IMR-90 (cell line): ENCODE measurements around the gene PAMR1. TPM values are rescaled to one million over a fixed set of nuclear protein-coding genes. Genes with fewer than 3 reads are reported as not detected.

Source experiments
- ATAC-seq: fragments of 200-7000 bp; cut with Tn5 transposase; 2 replicates; pipeline ENCODE4 v1.9.1; 2020; ENCODE audit warnings: low read depth, mild to moderate bottlenecking, moderate library complexity
- BruUV-seq: library from RNA; stranded (reverse); fragments of 400-500 nt; replicated peaks from 2 replicates; lab custom pipeline; 2021; lab: Mats Ljungman, UMichigan
- CTCF ChIA-PET: fragments of 300-600 bp; formaldehyde crosslinking; extraction: SDS; loops from one replicate; lab custom pipeline; 2021; ENCODE audit warnings: antibody characterized with exemption; lab: Yijun Ruan, JAX
- POLR2A ChIA-PET: fragments of 300-600 bp; sonication (Branson Sonifier 250); formaldehyde crosslinking; loops from one replicate; lab custom pipeline; 2022; ENCODE audit warnings: antibody characterized with exemption; ENCODE audit not compliant: unreplicated experiment; lab: Charles Lee
- DNase-seq: peaks from one replicate; pipeline ENCODE4 v3.0.0; 2013
- H2AFZ ChIP-seq: replicated peaks from 2 replicates; pipeline ENCODE3; 2013; ENCODE audit warnings: low read length, mild to moderate bottlenecking; ENCODE audit not compliant: poor library complexity
- H2AK5ac ChIP-seq: 2 replicates; pipeline ENCODE4 v1.6.1; 2013; ENCODE audit warnings: low read depth, low read length, inconsistent platforms
- H2AK9ac ChIP-seq: replicated peaks from 2 replicates; pipeline ENCODE3; 2013; ENCODE audit warnings: mild to moderate bottlenecking, low read depth, low read length, moderate library complexity; ENCODE audit not compliant: poor library complexity
- H2BK120ac ChIP-seq: 2 replicates; pipeline ENCODE4 v1.6.1; 2013; ENCODE audit warnings: low read depth, low read length, inconsistent platforms
- H2BK15ac ChIP-seq: 3 replicates; pipeline ENCODE4 v1.6.1; 2013; ENCODE audit warnings: low read depth, low read length, inconsistent platforms
- H2BK20ac ChIP-seq: 2 replicates; pipeline ENCODE4 v1.6.1; 2013; ENCODE audit warnings: low read depth, mild to moderate bottlenecking, inconsistent platforms, low read length, moderate library complexity
- H2BK5ac ChIP-seq: 2 replicates; pipeline ENCODE4 v1.6.1; 2013; ENCODE audit warnings: mild to moderate bottlenecking, low read depth, low read length, inconsistent platforms; ENCODE audit not compliant: poor library complexity, severe bottlenecking
- H3K14ac ChIP-seq: replicated peaks from 2 replicates; pipeline ENCODE4 v1.6.1; 2013; ENCODE audit warnings: low read depth, low read length, inconsistent platforms
- H3K18ac ChIP-seq: 2 replicates; pipeline ENCODE4 v1.6.1; 2013; ENCODE audit warnings: low read depth, low read length, control low read depth
- H3K23ac ChIP-seq: 2 replicates; pipeline ENCODE4 v1.6.1; 2013; ENCODE audit warnings: low read depth, low read length, inconsistent platforms
- H3K27ac ChIP-seq: 2 replicates; pipeline ENCODE4 v1.5.1; 2013; ENCODE audit warnings: mild to moderate bottlenecking, control low read depth, low read length; ENCODE audit not compliant: insufficient read depth
- H3K27me3 ChIP-seq: 2 replicates; pipeline ENCODE4 v1.6.1; 2013; ENCODE audit warnings: low read length; ENCODE audit not compliant: control insufficient read depth, insufficient read depth
- H3K36me3 ChIP-seq: 2 replicates; pipeline ENCODE4 v1.6.1; 2013; ENCODE audit warnings: low read length, mixed read lengths; ENCODE audit not compliant: control insufficient read depth, insufficient read depth
- H3K4ac ChIP-seq: 2 replicates; pipeline ENCODE4 v1.6.1; 2013; ENCODE audit warnings: low read depth, low read length, inconsistent platforms
- H3K4me1 ChIP-seq: 2 replicates; pipeline ENCODE4 v1.6.1; 2013; ENCODE audit warnings: low read length, mixed read lengths; ENCODE audit not compliant: control insufficient read depth, insufficient read depth
- H3K4me2 ChIP-seq: 2 replicates; pipeline ENCODE4 v1.6.1; 2013; ENCODE audit warnings: low read depth, mild to moderate bottlenecking, control low read depth, low read length, moderate library complexity
- H3K4me3 ChIP-seq: 2 replicates; pipeline ENCODE4 v1.5.1; 2013; ENCODE audit warnings: low read depth, mild to moderate bottlenecking, control low read depth, low read length, moderate library complexity; ENCODE audit not compliant: insufficient read depth
- H3K56ac ChIP-seq: 2 replicates; pipeline ENCODE4 v1.6.1; 2013; ENCODE audit warnings: low read length, inconsistent platforms; ENCODE audit not compliant: insufficient read depth; ENCODE audit errors: extremely low read depth
- H3K79me1 ChIP-seq, 2 experiments: 2 replicates each; pipeline ENCODE4 v1.6.1; 2013; ENCODE audit warnings: low read length in 2 of 2, inconsistent platforms in 1 of 2, low read depth in 1 of 2
- H3K9ac ChIP-seq: 2 replicates; pipeline ENCODE4 v1.6.1; 2013; ENCODE audit warnings: low read depth, low read length, control low read depth
- H3K9me1 ChIP-seq: 2 replicates; pipeline ENCODE4 v1.6.1; 2013; ENCODE audit warnings: low read length, inconsistent platforms; ENCODE audit not compliant: insufficient read depth
- H3K9me3 ChIP-seq: 2 replicates; pipeline ENCODE4 v1.6.1; 2013; ENCODE audit warnings: low read length; ENCODE audit not compliant: control insufficient read depth, insufficient read depth
- H4K20me1 ChIP-seq: 2 replicates; pipeline ENCODE4 v1.6.1; 2013; ENCODE audit warnings: low read length, inconsistent platforms; ENCODE audit not compliant: insufficient read depth
- H4K5ac ChIP-seq: 2 replicates; pipeline ENCODE4 v1.6.1; 2013; ENCODE audit warnings: mild to moderate bottlenecking, low read depth, low read length, control low read depth
- H4K8ac ChIP-seq, 2 experiments: 2 replicates each; pipeline ENCODE4 v1.6.1; 2013; ENCODE audit warnings: low read depth in 2 of 2, low read length in 2 of 2, control low read depth in 1 of 2, inconsistent platforms in 1 of 2
- H4K91ac ChIP-seq: 2 replicates; pipeline ENCODE4 v1.6.1; 2013; ENCODE audit warnings: low read depth, low read length, inconsistent platforms; ENCODE audit not compliant: insufficient read depth
- BHLHE40 ChIP-seq: fragments of 150-350 bp; IDR thresholded peaks from 2 replicates; pipeline ENCODE4 v1.6.1; 2016; ENCODE audit warnings: mild to moderate bottlenecking, low read depth, low read length
- CEBPB ChIP-seq: IDR thresholded peaks from 2 replicates; pipeline ENCODE4 v1.6.1; 2012; ENCODE audit warnings: low read depth, low read length, improper control_type of control experiment
- CHD1 ChIP-seq: IDR thresholded peaks from 2 replicates; pipeline ENCODE4 v1.6.1; 2012; ENCODE audit warnings: low read depth, low read length, improper control_type of control experiment
- FOS ChIP-seq: fragments of 150-350 bp; IDR thresholded peaks from 2 replicates; pipeline ENCODE4 v1.6.1; 2016; ENCODE audit warnings: low read depth, low read length
- MAZ ChIP-seq: IDR thresholded peaks from 2 replicates; pipeline ENCODE4 v1.6.1; 2012; ENCODE audit warnings: low read depth, mild to moderate bottlenecking, low read length, improper control_type of control experiment, moderate library complexity, borderline replicate concordance
- MXI1 ChIP-seq: IDR thresholded peaks from 2 replicates; pipeline ENCODE4 v1.6.1; 2012; ENCODE audit warnings: low read depth, mild to moderate bottlenecking, low read length, moderate library complexity, borderline replicate concordance
- NFE2L2 ChIP-seq: fragments of 150-350 bp; IDR thresholded peaks from 2 replicates; pipeline ENCODE4 v1.6.1; 2016; ENCODE audit warnings: low read depth, mild to moderate bottlenecking, low read length
- POLR2A ChIP-seq: IDR thresholded peaks from 2 replicates; pipeline ENCODE4 v1.6.1; 2012; ENCODE audit warnings: mild to moderate bottlenecking, low read depth, low read length
- RAD21 ChIP-seq: IDR thresholded peaks from 2 replicates; pipeline ENCODE4 v1.6.1; 2012; ENCODE audit warnings: low read length, improper control_type of control experiment
- RFX5 ChIP-seq: IDR thresholded peaks from 2 replicates; pipeline ENCODE4 v1.8.0; 2012; ENCODE audit warnings: low read depth, mild to moderate bottlenecking, low read length, moderate library complexity
- SMC3 ChIP-seq: fragments of 150-350 bp; IDR thresholded peaks from 2 replicates; pipeline ENCODE4 v1.6.1; 2016; ENCODE audit warnings: low read depth, mild to moderate bottlenecking, antibody characterized with exemption, low read length, moderate library complexity
- USF2 ChIP-seq: fragments of 150-350 bp; IDR thresholded peaks from 2 replicates; pipeline ENCODE4 v1.6.1; 2017; ENCODE audit warnings: mild to moderate bottlenecking, antibody characterized with exemption, low read length, low read depth
- WGBS, 2 experiments: methylation state at CpG; one replicate each; pipeline versions ENCODE4 v1.1.5 to v1.1.7; 2013; ENCODE audit warnings: missing lambda C conversion rate in 2 of 2; ENCODE audit not compliant: insufficient read length in 1 of 2; ENCODE audit errors: extremely low coverage in 2 of 2; 5-methylcytosine and 5-hydroxymethylcytosine counted together
- dilution Hi-C: fragments of 300-500 bp; cut with HindIII; formaldehyde crosslinking; loops from one replicate; pipeline ENCODE4 v1.14.3; 2018; ENCODE audit warnings: low sequenced_read_pairs; ENCODE audit not compliant: unreplicated experiment
- in situ Hi-C: fragments of 300-500 bp; cut with MboI; formaldehyde crosslinking; loops from 3 replicates; pipeline ENCODE4 v1.14.3; 2019; ENCODE audit warnings: low sequenced_read_pairs, inconsistent platforms, mixed read lengths
- intact Hi-C: fragments of 100-400 bp; cut with micrococcal nuclease; formaldehyde crosslinking; loops from 2 replicates; pipeline ENCODE4 v1.10.0; 2022
- polyA plus RNA-seq, 3 experiments: library from polyadenylated mRNA; depleted of rRNA; stranded (reverse); fragments of >200 nt; gene quantifications; 2 replicates each; pipeline ENCODE4 v1.2.3, GENCODE V29; 2012; ENCODE audit warnings: low replicate concordance in 1 of 3
- total RNA-seq: library from RNA; depleted of rRNA; stranded (reverse); fragments of >200 nt; gene quantifications from 2 replicates; pipeline ENCODE4 v1.2.3, GENCODE V29; 2012
- TF ChIP-seq, protein P1 (sequence below): fragments of 150-350 bp; IDR thresholded peaks from 2 replicates; pipeline ENCODE4 v1.6.1; 2016; ENCODE audit warnings: low read depth, mild to moderate bottlenecking, low read length, moderate library complexity, borderline replicate concordance

The PAMR1 gene
- total and polyA plus RNA-seq, 2 of the 4 experiments (the other 2 are of a cell fraction), result 70.7 to 80.7 TPM

GRCh38 chr11:35387111-35387982, 138.1 kb downstream of the PAMR1 start (continued):
- no peak for TF ChIP-seq CHD1
- TF ChIP-seq MXI1, result no peak
- no peak for TF ChIP-seq POLR2A
- no peak for TF ChIP-seq CEBPB

GRCh38 chr11:35383953-35384352, 141.5 kb downstream of the PAMR1 start:
- H3K4me1 ChIP-seq, result peaks cover 11% of the 10 kb centered on the region; the same call in 1 of the 2 replicates
- no peaks in the 10 kb centered on the region for H4K20me1 ChIP-seq
- peak overlapping the region; percentile 19; the same call in 1 of the 3 replicates for H2BK15ac ChIP-seq
- peak overlapping the region; percentile 26; the same call in 1 of the 2 replicates for H4K5ac ChIP-seq
- no peak overlapping the region; the same call in 1 of the 2 replicates for H3K4me2 ChIP-seq
- peak overlapping the region; percentile 28; the same call in 1 of the 2 replicates for H3K23ac ChIP-seq
- H2BK20ac ChIP-seq, result no peak overlapping the region
- POLR2A ChIA-PET, result no interaction called here
- no peak overlapping the region for H4K91ac ChIP-seq
- no peak overlapping the region for H3K4me3 ChIP-seq
- no TSS peak for BruUV-seq
- H2AFZ ChIP-seq, result no peak overlapping the region
- no peak overlapping the region for H2BK5ac ChIP-seq
- ATAC-seq (no peak), DNase-seq (peak; percentile 49)
- 0 out of 2 replicates have a peak overlapping the region, but pooled peaks have one; percentile 83 for H2AK5ac ChIP-seq
- no peak overlapping the region for H2AK9ac ChIP-seq
- H3K27ac ChIP-seq, result no peak overlapping the region
- no peaks in the 10 kb centered on the region for H3K27me3 ChIP-seq
- H2BK120ac ChIP-seq, result peak overlapping the region; percentile 11; the same call in 1 of the 2 replicates
- no peak overlapping the region for H3K4ac ChIP-seq
- no peak overlapping the region for H3K9ac ChIP-seq
- intact Hi-C loops, result loop anchor here (10.0 kb wide), 1 partner anchor 189 kb away; no protein-coding TSS in a partner anchor
- no peaks in the 10 kb centered on the region for H3K9me3 ChIP-seq
- peak overlapping the region; percentile 51 for H3K14ac ChIP-seq
- no CpG with 5 or more reads among the region's 5 CpGs for WGBS, 2 experiments
- dilution Hi-C loops, result no loop called here
- H3K9me1 ChIP-seq, result peaks cover 2% of the 10 kb centered on the region; the same call in 1 of the 2 replicates
- in situ Hi-C loops, result loop anchor here (10.0 kb wide), 1 partner anchor 149 kb away; no protein-coding TSS in a partner anchor
- H3K56ac ChIP-seq, result no peak overlapping the region
- peak overlapping the region; percentile 55; the same call in 1 of the 2 replicates for H3K18ac ChIP-seq
- CTCF ChIA-PET, result no interaction called here
- 0 out of 4 replicates have a peak overlapping the region, but pooled peaks of 1 of the 2 experiments have one; percentile 12 for H4K8ac ChIP-seq
- H3K36me3 ChIP-seq, result no peaks in the 10 kb centered on the region
- H3K79me1 ChIP-seq, result peaks cover 0 to 5% of the 10 kb centered on the region in 2 experiments; a peak in 2 of 4 replicates
- TF ChIP-seq RAD21, result no peak
- no peak for TF ChIP-seq FOS
- no peak for TF ChIP-seq RFX5
- TF ChIP-seq MAZ, result no peak
- TF ChIP-seq BHLHE40, result no peak
- TF ChIP-seq NFE2L2, result no peak
- TF ChIP-seq, protein P1, sequence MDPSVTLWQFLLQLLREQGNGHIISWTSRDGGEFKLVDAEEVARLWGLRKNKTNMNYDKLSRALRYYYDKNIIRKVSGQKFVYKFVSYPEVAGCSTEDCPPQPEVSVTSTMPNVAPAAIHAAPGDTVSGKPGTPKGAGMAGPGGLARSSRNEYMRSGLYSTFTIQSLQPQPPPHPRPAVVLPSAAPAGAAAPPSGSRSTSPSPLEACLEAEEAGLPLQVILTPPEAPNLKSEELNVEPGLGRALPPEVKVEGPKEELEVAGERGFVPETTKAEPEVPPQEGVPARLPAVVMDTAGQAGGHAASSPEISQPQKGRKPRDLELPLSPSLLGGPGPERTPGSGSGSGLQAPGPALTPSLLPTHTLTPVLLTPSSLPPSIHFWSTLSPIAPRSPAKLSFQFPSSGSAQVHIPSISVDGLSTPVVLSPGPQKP, result no peak
- TF ChIP-seq SMC3, result no peak
- no peak for TF ChIP-seq USF2
